Stimulated activated naive CD8-positive, alpha-beta T cell treated with anti-CD3 and anti-CD28 coated beads, Interleukin-15, amount 100 ng/mL, for 72 hours (primary cell): ENCODE results near the gene HMOX1.

Experiments used
- ATAC-seq: fragments of 150-1000 bp; cut with Tn5 transposase; 2 replicates; pipeline ENCODE4 v1.10.0; 2021; ENCODE audit warnings: mild to moderate bottlenecking, moderate library complexity
- DNase-seq, 2 donors: peaks; one replicate each; pipeline ENCODE4 v3.0.0; 2021 to 2022
- H3K27ac Mint-ChIP-seq, 2 donors: one replicate each; pipeline ENCODE4 v1.8.0; 2022; ENCODE audit warnings: mild to moderate bottlenecking in 2 of 2, mixed read lengths in 2 of 2, moderate library complexity in 2 of 2
- H3K27me3 Mint-ChIP-seq: one replicate; pipeline ENCODE4 v1.8.0; 2022; ENCODE audit warnings: mixed read lengths
- H3K4me1 Mint-ChIP-seq: one replicate; pipeline ENCODE4 v1.8.0; 2022; ENCODE audit warnings: mild to moderate bottlenecking, mixed read lengths
- H3K4me3 Mint-ChIP-seq, 2 donors: one replicate each; pipeline ENCODE4 v1.8.0; 2022; ENCODE audit warnings: mild to moderate bottlenecking in 2 of 2, mixed read lengths in 2 of 2, moderate library complexity in 1 of 2
- H3K9me3 Mint-ChIP-seq, 2 donors: one replicate each; pipeline ENCODE4 v1.8.0; 2022; ENCODE audit warnings: mixed read lengths in 2 of 2

Gene HMOX1

GRCh38 chr22:35442471-35442870 lies 61.6 kb downstream of the HMOX1 start:
- H3K4me1 Mint-ChIP-seq = no peaks in the 10 kb centered on the region
- peaks cover 0 to 11% of the 10 kb centered on the region in 2 donors for H3K9me3 Mint-ChIP-seq
- H3K27ac Mint-ChIP-seq = no peak overlapping the region
- no peak overlapping the region for H3K4me3 Mint-ChIP-seq
- H3K27me3 Mint-ChIP-seq = no peaks in the 10 kb centered on the region
- ATAC-seq (no peak), DNase-seq (no peak)

- DNase-seq = no peak
- no peak overlapping the region for H3K27ac Mint-ChIP-seq
- no peaks in the 10 kb centered on the region for H3K27me3 Mint-ChIP-seq
- ATAC-seq = no peak
- no peaks in the 10 kb centered on the region for H3K4me1 Mint-ChIP-seq
- H3K4me3 Mint-ChIP-seq = no peak overlapping the region
- H3K9me3 Mint-ChIP-seq = peaks cover 0 to 8% of the 10 kb centered on the region in 2 donors
These were observed 62.4 kb downstream of the HMOX1 start for GRCh38 chr22:35443338-35443737.
